ENCODE measurements around the gene SMAD7. TPM values are rescaled to one million over a fixed set of nuclear protein-coding genes. Genes with fewer than 3 reads are reported as not detected.

The SMAD7 gene
- total RNA-seq, 1 donor from 2014 or later = 77.6 TPM

- Mint-ChIP-seq H3K36me3 (peaks cover 4% of the 10 kb centered on the region), H3K9me3 (peaks cover 5% of the 10 kb centered on the region), H3K27me3 (ENCODE audit: low read depth) (no peaks in the 10 kb centered on the region), H3K27ac (peak overlapping the region; percentile 22), H3K4me3 (no peak overlapping the region), H3K4me1 (peaks cover 63% of the 10 kb centered on the region)
- TF ChIP-seq, protein P1, sequence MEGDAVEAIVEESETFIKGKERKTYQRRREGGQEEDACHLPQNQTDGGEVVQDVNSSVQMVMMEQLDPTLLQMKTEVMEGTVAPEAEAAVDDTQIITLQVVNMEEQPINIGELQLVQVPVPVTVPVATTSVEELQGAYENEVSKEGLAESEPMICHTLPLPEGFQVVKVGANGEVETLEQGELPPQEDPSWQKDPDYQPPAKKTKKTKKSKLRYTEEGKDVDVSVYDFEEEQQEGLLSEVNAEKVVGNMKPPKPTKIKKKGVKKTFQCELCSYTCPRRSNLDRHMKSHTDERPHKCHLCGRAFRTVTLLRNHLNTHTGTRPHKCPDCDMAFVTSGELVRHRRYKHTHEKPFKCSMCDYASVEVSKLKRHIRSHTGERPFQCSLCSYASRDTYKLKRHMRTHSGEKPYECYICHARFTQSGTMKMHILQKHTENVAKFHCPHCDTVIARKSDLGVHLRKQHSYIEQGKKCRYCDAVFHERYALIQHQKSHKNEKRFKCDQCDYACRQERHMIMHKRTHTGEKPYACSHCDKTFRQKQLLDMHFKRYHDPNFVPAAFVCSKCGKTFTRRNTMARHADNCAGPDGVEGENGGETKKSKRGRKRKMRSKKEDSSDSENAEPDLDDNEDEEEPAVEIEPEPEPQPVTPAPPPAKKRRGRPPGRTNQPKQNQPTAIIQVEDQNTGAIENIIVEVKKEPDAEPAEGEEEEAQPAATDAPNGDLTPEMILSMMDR (IDR thresholded peaks at IDR 0.05; ENCODE audit: unreplicated experiment) = no peak
- DNase-seq (ENCODE audit: low spot score in 2 of 2, unreplicated experiment in 2 of 2) = no peak
Measured at GRCh38 chr18:48885924-48886400, 64.8 kb downstream of the SMAD7 start.

GRCh38 chr18:48885266-48885923 lies 65.4 kb downstream of the SMAD7 start:
- no peaks in the 10 kb centered on the region for H3K27me3 Mint-ChIP-seq (ENCODE audit: low read depth)
- H3K4me1 Mint-ChIP-seq = peaks cover 58% of the 10 kb centered on the region
- H3K4me3 Mint-ChIP-seq = no peak overlapping the region
- peak overlapping the region; percentile 35 for H3K27ac Mint-ChIP-seq
- peaks cover 6% of the 10 kb centered on the region for H3K9me3 Mint-ChIP-seq
- TF ChIP-seq, protein P1 (IDR thresholded peaks at IDR 0.05; ENCODE audit: unreplicated experiment) = no peak
- peaks cover 5% of the 10 kb centered on the region for H3K36me3 Mint-ChIP-seq
- DNase-seq (ENCODE audit: low spot score in 2 of 2, unreplicated experiment in 2 of 2) = no peak

DNA sequence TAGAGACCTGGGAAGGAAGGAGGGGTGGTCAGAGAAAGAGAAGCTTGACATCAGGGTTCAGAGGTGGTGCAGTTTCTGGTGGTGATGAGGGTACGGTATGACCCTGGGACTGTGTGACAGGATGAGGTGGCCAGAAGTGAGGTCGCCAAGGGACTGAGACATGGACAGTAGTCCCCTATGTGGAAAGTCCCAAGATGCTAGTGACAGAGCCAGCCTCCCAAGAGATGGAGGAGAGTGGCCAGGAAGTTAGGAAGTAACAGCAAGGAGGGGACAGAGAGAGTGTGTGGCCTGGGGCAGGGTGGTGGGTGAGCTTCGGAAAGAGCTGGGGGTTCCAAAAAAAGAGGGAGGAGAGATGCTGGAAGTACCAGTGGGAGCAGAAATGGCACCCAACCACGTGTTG lies 66.0 kb downstream of the SMAD7 start:
- peaks cover 9% of the 10 kb centered on the region for H3K36me3 Mint-ChIP-seq
- TF ChIP-seq, protein P1 (IDR thresholded peaks at IDR 0.05; ENCODE audit: unreplicated experiment) = no peak
- DNase-seq (ENCODE audit: low spot score in 2 of 2, unreplicated experiment in 2 of 2) = no peak
- H3K9me3 Mint-ChIP-seq = peaks cover 10% of the 10 kb centered on the region
- peak overlapping the region; percentile 44 for H3K27ac Mint-ChIP-seq
- H3K4me3 Mint-ChIP-seq = no peak overlapping the region
- H3K27me3 Mint-ChIP-seq (ENCODE audit: low read depth) = no peaks in the 10 kb centered on the region
- H3K4me1 Mint-ChIP-seq = peaks cover 58% of the 10 kb centered on the region

- Mint-ChIP-seq H3K4me3 (no peak overlapping the region), H3K4me1 (peaks cover 56% of the 10 kb centered on the region), H3K36me3 (peaks cover 9% of the 10 kb centered on the region), H3K27me3 (ENCODE audit: low read depth) (no peaks in the 10 kb centered on the region), H3K9me3 (peaks cover 10% of the 10 kb centered on the region), H3K27ac (peak overlapping the region; percentile 44)
- TF ChIP-seq, protein P1 (IDR thresholded peaks at IDR 0.05; ENCODE audit: unreplicated experiment) = no peak
- no peak for DNase-seq (ENCODE audit: low spot score in 2 of 2, unreplicated experiment in 2 of 2)
Measured at GRCh38 chr18:48884306-48884705, 66.5 kb downstream of the SMAD7 start.

DNA sequence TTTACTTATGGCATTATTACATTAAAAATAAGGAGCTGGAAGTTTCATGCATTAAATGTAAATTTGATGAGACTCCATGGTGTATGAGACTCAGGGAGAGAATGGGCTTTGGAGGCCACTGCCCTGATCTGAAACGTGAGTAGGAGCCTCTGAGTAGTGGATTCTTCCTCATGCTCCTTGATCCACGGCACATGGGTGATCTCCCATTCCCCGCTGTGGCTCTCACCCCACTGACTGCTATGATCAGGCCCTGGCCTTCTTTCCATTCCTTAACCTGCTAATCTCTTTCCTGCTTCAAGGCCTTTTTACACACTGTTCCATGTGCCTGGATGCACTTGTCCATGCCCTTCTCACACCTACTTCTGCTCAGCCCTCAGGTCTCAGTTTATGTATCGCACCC lies 68.4 kb downstream of the SMAD7 start:
- TF ChIP-seq, protein P1 (IDR thresholded peaks at IDR 0.05; ENCODE audit: unreplicated experiment) = no peak
- Mint-ChIP-seq H3K4me1 (peaks cover 58% of the 10 kb centered on the region), H3K4me3 (no peak overlapping the region), H3K27ac (peak overlapping the region; percentile 28), H3K36me3 (peaks cover 9% of the 10 kb centered on the region), H3K9me3 (peaks cover 10% of the 10 kb centered on the region), H3K27me3 (ENCODE audit: low read depth) (no peaks in the 10 kb centered on the region)
- DNase-seq (ENCODE audit: low spot score in 2 of 2, unreplicated experiment in 2 of 2) = no peak

Measured in mesothelial cell of epicardium (in vitro differentiated cells).